Keratinocyte (primary cell): ENCODE data around the gene MAD1L1. TPM values are rescaled to one million over a fixed set of nuclear protein-coding genes. Genes with fewer than 3 reads are reported as not detected.
"Not testable (repeated sequence)": the region's sequence is repeated elsewhere in the genome, so short reads cannot be mapped to it uniquely, and the experiment has no call there.

Source experiments
- DNase-seq: peaks from one replicate; pipeline ENCODE4 v3.0.0-alpha.2; 2011; ENCODE audit warnings: low read depth, missing footprints, low spot score
- FAIRE-seq: peaks from 2 replicates; lab custom pipeline; 2011; peaks lifted over from hg19 to GRCh38; lab: Jason Lieb, UNC
- H2AFZ ChIP-seq: 2 replicates; pipeline ENCODE4 v1.6.0; 2012; ENCODE audit warnings: low read length, control low read depth, inconsistent platforms; ENCODE audit not compliant: control insufficient read depth
- H3K27ac ChIP-seq: 2 replicates; pipeline ENCODE4 v1.5.1; 2011; ENCODE audit warnings: low read length; ENCODE audit not compliant: control insufficient read depth, insufficient read depth
- H3K27me3 ChIP-seq: 3 replicates; pipeline ENCODE4 v1.6.0; 2011; ENCODE audit warnings: low read length; ENCODE audit not compliant: control insufficient read depth, insufficient read depth; ENCODE audit errors: extremely low read depth
- H3K36me3 ChIP-seq, 2 experiments: 2 replicates in 1 of 2; 3 replicates in 1 of 2; pipeline ENCODE4 v1.5.1; 2011; ENCODE audit warnings: low read length in 2 of 2, mild to moderate bottlenecking in 1 of 2; ENCODE audit not compliant: control insufficient read depth in 2 of 2, insufficient read depth in 2 of 2; ENCODE audit errors: extremely low read depth in 1 of 2
- H3K4me1 ChIP-seq: 3 replicates; pipeline ENCODE4 v1.5.1; 2011; ENCODE audit warnings: low read length; ENCODE audit not compliant: control insufficient read depth, insufficient read depth; ENCODE audit errors: extremely low read depth
- H3K4me2 ChIP-seq: 3 replicates; pipeline ENCODE4 v1.6.0; 2011; ENCODE audit warnings: low read depth, low read length; ENCODE audit not compliant: control insufficient read depth, insufficient read depth; ENCODE audit errors: extremely low read depth
- H3K4me3 ChIP-seq, 3 experiments: fragments of 200-600 bp in 1 of 3; sonication (generic) in 1 of 3; 2 replicates in 2 of 3; 3 replicates in 1 of 3; pipeline ENCODE4 v1.5.1; 2011 to 2016; ENCODE audit warnings: low read length in 3 of 3, mild to moderate bottlenecking in 3 of 3, control low read depth in 2 of 3, inconsistent platforms in 1 of 3, low read depth in 1 of 3, mixed read lengths in 1 of 3, mixed run types in 1 of 3, moderate library complexity in 1 of 3; ENCODE audit not compliant: control insufficient read depth in 2 of 3, insufficient read depth in 2 of 3; ENCODE audit errors: extremely low read depth in 1 of 3
- H3K79me2 ChIP-seq: 2 replicates; pipeline ENCODE4 v1.6.0; 2012; ENCODE audit warnings: low read length; ENCODE audit not compliant: control insufficient read depth, insufficient read depth
- H3K9ac ChIP-seq: 3 replicates; pipeline ENCODE4 v1.6.0; 2011; ENCODE audit warnings: low read length; ENCODE audit not compliant: control insufficient read depth, insufficient read depth; ENCODE audit errors: extremely low read depth
- H3K9me1 ChIP-seq: 3 replicates; pipeline ENCODE4 v1.6.0; 2011; ENCODE audit warnings: low read length; ENCODE audit not compliant: control insufficient read depth, insufficient read depth; ENCODE audit errors: extremely low read depth
- H3K9me3 ChIP-seq: 2 replicates; pipeline ENCODE4 v1.5.1; 2012; ENCODE audit warnings: low read depth, low read length; ENCODE audit not compliant: control insufficient read depth
- H4K20me1 ChIP-seq: 3 replicates; pipeline ENCODE4 v1.6.0; 2011; ENCODE audit warnings: low read length; ENCODE audit not compliant: control insufficient read depth, insufficient read depth; ENCODE audit errors: extremely low read depth
- CTCF ChIP-seq, 3 experiments: IDR thresholded peaks in 1 of 3; conservative IDR thresholded peaks in 1 of 3; optimal IDR thresholded peaks in 1 of 3; 2 replicates in 2 of 3; 3 replicates in 1 of 3; pipeline versions ENCODE3 to v1.5.1; 2011; ENCODE audit warnings: low read length in 3 of 3, mild to moderate bottlenecking in 3 of 3, moderate library complexity in 2 of 3, control low read depth in 1 of 3, inconsistent platforms in 1 of 3; ENCODE audit not compliant: insufficient read depth in 2 of 3; ENCODE audit errors: extremely low read depth in 1 of 3
- EZH2 ChIP-seq: IDR thresholded peaks from one replicate; pipeline ENCODE4 v1.6.1; 2012; ENCODE audit warnings: inconsistent platforms, mild to moderate bottlenecking, low read length, moderate library complexity
- dilution Hi-C: fragments of 300-500 bp; cut with MboI; formaldehyde crosslinking; loops from one replicate; pipeline ENCODE4 v1.7.0; 2020; ENCODE audit warnings: low sequenced_read_pairs; ENCODE audit not compliant: extremely low pct_ligation_motif_present
- polyA plus RNA-seq, 5 experiments: library from polyadenylated mRNA; depleted of rRNA in 3 of 5; stranded (reverse) in 3 of 5; stranded (forward) in 1 of 5; unstranded in 1 of 5; fragments of >200 nt; gene quantifications; 1 replicate in 1 of 5; 2 replicates in 3 of 5; 3 replicates in 1 of 5; pipeline versions ENCODE4 v1.2.1 to v1.2.3, GENCODE V29; 2011 to 2012; ENCODE audit warnings: missing spikeins in 2 of 5, low read depth in 1 of 5, low replicate concordance in 1 of 5

MAD1L1 gene
- polyA plus RNA-seq, 1 donor (not counting 4 experiments of a cell fraction or from before 2014, with no cell fraction given), result 18.0 TPM

DNA sequence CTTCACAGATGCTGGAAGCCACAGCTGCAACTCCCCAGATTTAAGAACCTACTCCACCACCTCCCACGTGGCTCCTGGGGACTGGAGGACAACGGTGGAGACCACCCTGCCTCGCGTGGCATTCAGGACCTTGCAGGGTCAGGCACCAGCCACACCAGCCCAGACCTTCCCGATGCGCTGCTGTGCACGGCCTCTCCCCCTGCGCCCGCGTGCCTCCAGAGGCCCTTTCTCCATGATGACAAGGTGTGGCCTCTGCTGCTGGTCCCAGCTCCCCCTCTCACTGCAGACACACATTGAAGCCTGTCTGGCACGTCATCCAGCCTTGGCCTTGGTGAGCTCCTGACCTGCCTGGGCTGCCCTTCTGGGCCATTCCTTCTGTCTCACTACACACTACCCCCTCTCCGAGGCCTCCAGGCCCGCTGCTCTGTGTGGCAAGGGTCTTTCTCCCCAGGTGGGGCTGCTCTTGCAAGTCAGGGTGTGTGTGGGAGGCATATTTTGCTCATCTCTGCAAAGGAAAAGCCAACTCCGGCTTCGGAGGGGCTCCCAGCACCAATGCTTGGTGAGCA is 254.8 kb downstream of the MAD1L1 start:
- Histone ChIP-seq H3K27ac (no peak overlapping the region), H2AFZ (no peak overlapping the region), H3K4me3 (no peak overlapping the region), H3K9me1 (no peaks in the 10 kb centered on the region), H4K20me1 (no peaks in the 10 kb centered on the region), H3K9me3 (no peaks in the 10 kb centered on the region), H3K4me1 (peaks cover 14% of the 10 kb centered on the region), H3K79me2 (no peaks in the 10 kb centered on the region), H3K36me3 (peaks cover 0 to 5% of the 10 kb centered on the region in 2 experiments), H3K27me3 (no peaks in the 10 kb centered on the region), H3K4me2 (no peak overlapping the region), H3K9ac (no peak overlapping the region)
- dilution Hi-C loops, result no loop called here
- no peak for DNase-seq
- TF ChIP-seq CTCF (optimal IDR thresholded peaks at IDR 0.05 in 1 of 3, IDR thresholded peaks at IDR 0.05 in 1 of 3, conservative IDR thresholded peaks at IDR 0.05 in 1 of 3; ENCODE audit: extremely low read depth in 1 of 3, insufficient read depth in 2 of 3, low read length in 3 of 3), result no peak
- TF ChIP-seq EZH2, result no peak
- FAIRE-seq, result no peak

- DNase-seq, result no peak
- no peaks in the 10 kb centered on the region for H4K20me1 ChIP-seq
- H3K9me3 ChIP-seq, result no peaks in the 10 kb centered on the region
- dilution Hi-C loops, result no loop called here
- H3K36me3 ChIP-seq, result peaks cover 0 to 5% of the 10 kb centered on the region in 2 experiments
- H2AFZ ChIP-seq, result no peak overlapping the region
- no peak overlapping the region for H3K9ac ChIP-seq
- H3K4me1 ChIP-seq, result peaks cover 14% of the 10 kb centered on the region
- H3K27ac ChIP-seq, result no peak overlapping the region
- H3K4me2 ChIP-seq, result no peak overlapping the region
- no peak for FAIRE-seq
- H3K79me2 ChIP-seq, result no peaks in the 10 kb centered on the region
- no peak for TF ChIP-seq CTCF (optimal IDR thresholded peaks at IDR 0.05 in 1 of 3, IDR thresholded peaks at IDR 0.05 in 1 of 3, conservative IDR thresholded peaks at IDR 0.05 in 1 of 3; ENCODE audit: extremely low read depth in 1 of 3, insufficient read depth in 2 of 3, low read length in 3 of 3)
- no peak for TF ChIP-seq EZH2
- no peaks in the 10 kb centered on the region for H3K27me3 ChIP-seq
- no peak overlapping the region for H3K4me3 ChIP-seq
- H3K9me1 ChIP-seq, result no peaks in the 10 kb centered on the region
Measured at GRCh38 chr7:1977059-1977875, 255.5 kb downstream of the MAD1L1 start.

GRCh38 chr7:1976521-1976920 is 256.2 kb downstream of the MAD1L1 start:
- H3K79me2 ChIP-seq, H3K4me3 ChIP-seq, H3K9me3 ChIP-seq, H2AFZ ChIP-seq, H3K4me2 ChIP-seq, H4K20me1 ChIP-seq, dilution Hi-C loops, H3K27me3 ChIP-seq, H3K9me1 ChIP-seq, H3K27ac ChIP-seq, H3K9ac ChIP-seq, FAIRE-seq, H3K36me3 ChIP-seq, DNase-seq: not testable (repeated sequence)
- peaks cover 14% of the 10 kb centered on the region for H3K4me1 ChIP-seq
